NCI-H510A (cell line): ENCODE measurements around the gene GNAI2.

Experiments used
- DNase-seq: peaks from one replicate; lab custom pipeline; 2025; lab: John Stamatoyannopoulos, UW

Gene GNAI2

GRCh38 chr3:50297896-50298725 lies 62.1 kb downstream of the GNAI2 start:
- DNase-seq, result no peak

- peak; percentile 91 for DNase-seq
These were observed 63.0 kb downstream of the GNAI2 start, which contains the start of the genes HYAL3 and NAA80 for GRCh38 chr3:50298836-50299637. TSS of gene HYAL3 (minus strand) at chr3:50299405. CDS start at chr3:50295602, 3,803 bp downstream. TSS of gene NAA80 (minus strand) at chr3:50299405. CDS start at chr3:50297463, 1,942 bp downstream.

- DNase-seq, result no peak
These were observed 63.6 kb downstream of the GNAI2 start for GRCh38 chr3:50299638-50299928.

GRCh38 chr3:50299929-50300680 lies 64.1 kb downstream of the GNAI2 start:
- no peak for DNase-seq

- DNase-seq, result no peak
These were observed 64.8 kb downstream of the GNAI2 start for GRCh38 chr3:50300681-50301254.

- DNase-seq, result no peak
These were observed 66.3 kb downstream of the GNAI2 start for GRCh38 chr3:50302095-50303012.

GRCh38 chr3:50303013-50303815 lies 67.2 kb downstream of the GNAI2 start, which contains the start of gene HYAL1:
TSS of gene HYAL1 (minus strand) at chr3:50303574. CDS start at chr3:50302956, 618 bp downstream.
- DNase-seq, result no peak

GRCh38 chr3:50304601-50305000 lies 68.6 kb downstream of the GNAI2 start:
- DNase-seq, result no peak
